Upper lobe of left lung (tissue), 4 donors: ENCODE results near the gene PABPN1L.

Experiments
- CTCF ChIP-seq, 6 experiments: fragments of 450-650 bp in 4 of 6; fragments of 200-600 bp in 2 of 6; sonication (generic) in 2 of 6; IDR thresholded peaks; one replicate each; pipeline ENCODE4 v1.5.1; 2016 to 2019; ENCODE audit warnings: antibody characterized with exemption in 6 of 6
- POLR2A ChIP-seq, 4 donors: fragments of 450-650 bp; IDR thresholded peaks; one replicate each; pipeline ENCODE4 v1.5.1; 2016 to 2017; ENCODE audit warnings: antibody characterized with exemption in 4 of 4, mild to moderate bottlenecking in 2 of 4

DNA sequence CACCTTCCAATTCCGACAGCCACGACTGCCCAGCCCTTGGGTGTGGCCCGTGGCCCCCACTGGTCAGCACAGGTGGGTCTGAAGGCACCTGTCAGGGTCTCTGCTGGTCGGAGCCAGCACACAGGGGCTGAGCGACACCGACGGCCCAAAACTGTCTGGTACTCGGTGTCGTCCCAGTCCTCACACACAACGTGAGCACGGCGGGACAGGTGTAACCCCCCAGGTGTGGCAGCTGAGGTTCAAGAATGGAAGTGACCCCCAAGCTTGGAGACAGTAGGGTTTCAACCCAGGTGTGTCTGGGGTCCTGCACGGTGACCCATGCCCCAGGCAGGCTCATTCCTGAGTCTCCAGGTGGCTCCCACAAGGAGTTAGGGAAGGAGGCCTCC is 10.7 kb downstream of the PABPN1L start:
- TF ChIP-seq CTCF (IDR thresholded peaks at IDR 0.05) (no peak), POLR2A (IDR thresholded peaks at IDR 0.05) (no peak)
